ENCODE results near the gene CLEC10A.

DNA sequence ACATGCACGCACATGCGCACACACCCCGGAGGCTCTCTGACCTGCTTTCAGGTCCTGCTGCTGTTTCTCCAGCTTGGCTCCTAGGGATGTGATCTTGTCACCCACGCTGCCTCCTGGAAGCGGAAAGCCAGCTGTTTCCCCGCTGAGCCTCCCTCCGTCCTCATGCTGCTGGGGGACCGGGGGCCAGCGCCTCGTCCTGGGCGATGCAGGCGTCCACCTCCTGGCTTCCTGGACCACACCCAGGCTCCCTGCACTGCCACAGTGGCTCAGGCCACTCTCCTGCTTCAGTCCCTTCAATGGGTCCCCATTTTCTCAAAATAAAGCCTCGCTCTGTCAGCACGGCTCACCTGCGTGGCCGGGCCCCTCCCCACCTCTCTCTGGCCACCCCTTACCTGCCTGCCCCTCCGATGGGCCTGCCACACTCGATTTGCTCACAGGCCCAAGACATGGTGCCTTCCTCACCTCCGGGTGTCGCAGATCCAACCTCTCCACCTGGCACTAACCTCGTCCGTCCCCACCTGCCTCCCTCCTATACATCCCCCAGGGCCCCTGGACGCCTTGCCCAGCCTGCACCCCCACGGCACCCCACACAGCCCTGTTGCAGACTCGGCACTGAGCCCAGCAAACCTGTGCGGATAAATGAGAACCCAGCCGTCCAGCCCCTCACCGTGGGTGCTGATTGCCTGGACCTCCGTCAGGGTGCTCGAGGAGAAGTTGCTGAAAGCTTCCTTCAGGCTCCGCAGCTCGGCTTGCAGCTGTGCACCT is 27.9 kb upstream of the CLEC10A start:
- no peak for TF ChIP-seq CTCF (IDR thresholded peaks at IDR 0.05)
- TF ChIP-seq EP300 (IDR thresholded peaks at IDR 0.05): no peak
- TF ChIP-seq POLR2AphosphoS5 (IDR thresholded peaks at IDR 0.05): no peak
- no peak for TF ChIP-seq POLR2A (IDR thresholded peaks at IDR 0.05)
